HG03066 (cell line): Measurements from ENCODE around the gene MAP1LC3A.

Experiments used
- ATAC-seq: cut with Tn5 transposase; IDR thresholded peaks from one replicate; pipeline ENCODE4 v1.9.1; 2021; ENCODE audit warnings: low read depth; ENCODE audit not compliant: unreplicated experiment

The MAP1LC3A gene

GRCh38 chr20:34528921-34529297 is 29.6 kb upstream of the MAP1LC3A start:
- ATAC-seq: no peak

- ATAC-seq: no peak
Observed at GRCh38 chr20:34529742-34530141, 28.8 kb upstream of the MAP1LC3A start.

DNA sequence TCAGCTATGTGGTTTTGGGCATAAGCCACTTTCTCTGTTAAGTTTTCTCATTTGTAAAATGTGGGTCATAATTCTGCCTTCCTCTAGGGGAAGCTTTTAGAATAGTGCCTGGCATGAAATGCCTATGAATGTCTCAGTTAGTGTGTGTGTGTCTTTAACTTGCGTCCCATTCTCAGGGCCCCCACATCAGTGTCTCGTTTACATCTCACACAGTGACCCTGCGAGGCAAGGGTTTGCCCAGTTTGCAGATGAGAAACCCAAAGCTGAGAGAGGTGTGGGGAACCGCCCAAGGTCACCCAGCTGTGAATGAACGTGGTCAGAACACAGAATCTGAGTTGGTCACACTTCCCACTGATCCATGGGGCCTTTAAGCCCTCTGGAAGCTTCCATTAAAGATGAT is 28.2 kb upstream of the MAP1LC3A start:
- no peak for ATAC-seq

- ATAC-seq: no peak
Observed at GRCh38 chr20:34531608-34532265, 26.8 kb upstream of the MAP1LC3A start.

DNA sequence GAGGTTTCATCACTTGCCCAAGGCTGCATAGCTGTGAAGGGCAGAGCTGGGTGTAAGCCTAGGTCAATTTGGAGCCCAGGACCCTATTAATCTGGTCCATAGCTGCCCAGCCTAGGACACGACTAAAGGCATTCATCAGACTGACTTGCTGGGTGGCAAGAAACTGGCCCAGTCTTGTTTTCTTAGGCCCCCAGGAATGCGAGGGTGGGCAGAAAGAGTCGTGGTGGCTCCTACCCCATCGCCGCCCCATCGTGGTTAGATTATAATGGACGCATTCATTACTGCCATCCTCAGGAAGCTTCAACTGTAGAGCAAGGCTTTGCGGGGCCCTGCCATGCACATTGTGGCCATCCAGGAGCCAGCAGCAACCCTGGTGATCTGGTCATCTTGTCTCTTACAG is 26.2 kb upstream of the MAP1LC3A start:
- no peak for ATAC-seq

DNA sequence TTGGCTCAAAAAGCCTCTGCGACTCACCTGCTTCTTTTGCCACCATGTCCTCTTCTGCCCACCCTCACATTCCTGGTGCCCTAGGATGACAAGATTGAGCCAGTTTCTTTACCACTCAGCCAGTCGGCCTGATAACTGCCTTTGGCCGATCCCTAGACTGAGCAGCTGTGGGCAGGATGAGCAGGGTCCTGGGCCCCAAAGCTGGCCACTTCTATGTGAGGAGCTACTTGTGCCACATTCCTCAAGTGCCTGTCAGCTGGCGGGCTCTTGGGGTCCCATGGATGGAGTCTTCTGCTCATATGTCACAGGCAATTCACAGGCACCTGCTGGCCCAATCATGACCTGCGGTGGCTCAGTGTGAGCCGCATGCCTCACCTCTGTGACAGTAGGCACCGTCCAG is 25.8 kb upstream of the MAP1LC3A start:
- no peak for ATAC-seq

GRCh38 chr20:34534391-34535165 is 23.9 kb upstream of the MAP1LC3A start:
- no peak for ATAC-seq

GRCh38 chr20:34535301-34535840 is 23.1 kb upstream of the MAP1LC3A start:
- ATAC-seq: no peak

DNA sequence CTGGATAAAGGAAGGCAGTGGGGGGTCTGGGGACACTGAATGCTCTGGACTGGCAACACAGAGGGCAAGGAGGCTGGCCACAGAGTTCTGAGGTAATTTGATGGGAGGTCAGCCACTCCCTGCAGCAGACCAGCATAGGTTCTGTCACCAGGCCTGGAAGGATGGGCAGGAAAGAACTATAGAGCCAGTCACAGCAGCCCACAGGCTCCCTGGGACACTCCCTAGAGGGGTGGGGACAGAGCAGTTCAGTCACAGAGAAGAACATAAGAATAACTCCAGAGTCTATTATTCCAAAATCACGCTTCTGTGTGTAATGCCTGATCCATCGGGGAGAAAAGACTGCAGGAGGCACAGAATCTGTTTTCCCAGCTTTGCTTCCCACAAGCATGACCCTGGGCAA is 22.7 kb upstream of the MAP1LC3A start:
- no peak for ATAC-seq

DNA sequence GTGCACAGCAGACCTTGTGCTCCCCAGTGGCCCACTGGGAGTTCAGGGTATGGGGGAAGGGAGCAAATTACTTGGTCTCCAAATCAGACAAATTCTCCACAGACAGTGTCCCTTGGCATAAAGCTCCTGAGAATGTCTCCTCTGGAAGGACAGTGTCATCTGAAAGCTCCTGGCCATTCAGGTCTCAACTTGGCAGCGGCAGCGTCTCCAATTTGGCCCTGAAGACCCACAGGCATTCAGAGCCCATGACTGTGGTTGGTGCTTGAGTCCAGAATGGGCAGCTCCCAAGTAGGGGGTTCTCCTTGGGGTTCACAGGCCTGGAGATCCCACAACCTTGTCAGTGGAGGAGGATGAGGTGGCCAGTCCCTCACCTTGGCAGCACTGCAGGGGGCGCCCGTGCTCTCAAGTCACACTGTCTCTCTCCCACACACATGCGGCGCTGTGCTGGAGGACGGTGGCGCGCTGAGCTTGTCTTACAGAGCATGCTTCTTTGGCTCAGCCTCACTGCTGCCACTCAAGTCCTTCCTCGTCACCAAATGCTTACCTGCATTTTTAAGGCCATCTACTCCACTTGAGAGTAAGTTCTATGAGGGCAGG is 21.6 kb upstream of the MAP1LC3A start:
- ATAC-seq: no peak

DNA sequence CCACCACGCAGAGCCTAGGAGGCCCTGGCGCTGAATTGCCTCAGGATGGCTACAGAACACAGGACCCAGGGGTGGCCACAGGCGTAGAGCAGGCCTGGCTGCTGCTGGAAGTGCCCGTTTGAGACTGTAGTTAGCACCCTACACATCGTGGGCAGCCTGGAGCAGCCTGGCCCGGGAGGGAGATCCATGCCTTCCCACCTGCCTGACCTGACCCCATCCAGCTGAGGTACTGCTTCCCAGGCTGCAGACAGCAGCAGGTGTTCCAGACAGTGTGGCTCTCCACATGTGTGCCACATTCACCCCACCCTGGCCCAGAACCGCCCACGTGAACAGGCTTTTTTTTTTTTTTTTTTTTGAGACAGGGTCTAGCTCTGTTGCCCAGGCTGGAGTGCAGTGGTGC is 20.9 kb upstream of the MAP1LC3A start:
- no peak for ATAC-seq

GRCh38 chr20:34538671-34539123 is 19.8 kb upstream of the MAP1LC3A start:
- no peak for ATAC-seq

DNA sequence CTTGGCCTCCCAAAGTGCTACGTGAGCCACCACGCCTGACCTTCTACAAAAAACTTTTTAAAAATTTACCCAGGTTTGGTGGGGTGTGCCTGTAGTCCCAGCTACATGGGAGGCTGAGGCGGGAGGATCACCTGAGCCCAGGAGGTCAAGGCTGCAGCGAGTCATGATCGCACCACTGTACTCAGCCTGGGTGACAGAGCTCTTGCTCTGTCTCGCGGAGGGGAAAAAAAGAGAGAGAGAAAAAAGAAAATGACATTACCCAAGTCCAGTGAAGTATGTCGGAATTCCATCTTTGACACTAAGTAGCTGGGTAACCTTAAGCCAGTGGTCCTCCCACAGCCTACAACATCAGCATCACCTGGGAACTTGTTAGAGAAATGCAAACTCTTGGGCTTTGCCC is 18.8 kb upstream of the MAP1LC3A start:
- no peak for ATAC-seq

DNA sequence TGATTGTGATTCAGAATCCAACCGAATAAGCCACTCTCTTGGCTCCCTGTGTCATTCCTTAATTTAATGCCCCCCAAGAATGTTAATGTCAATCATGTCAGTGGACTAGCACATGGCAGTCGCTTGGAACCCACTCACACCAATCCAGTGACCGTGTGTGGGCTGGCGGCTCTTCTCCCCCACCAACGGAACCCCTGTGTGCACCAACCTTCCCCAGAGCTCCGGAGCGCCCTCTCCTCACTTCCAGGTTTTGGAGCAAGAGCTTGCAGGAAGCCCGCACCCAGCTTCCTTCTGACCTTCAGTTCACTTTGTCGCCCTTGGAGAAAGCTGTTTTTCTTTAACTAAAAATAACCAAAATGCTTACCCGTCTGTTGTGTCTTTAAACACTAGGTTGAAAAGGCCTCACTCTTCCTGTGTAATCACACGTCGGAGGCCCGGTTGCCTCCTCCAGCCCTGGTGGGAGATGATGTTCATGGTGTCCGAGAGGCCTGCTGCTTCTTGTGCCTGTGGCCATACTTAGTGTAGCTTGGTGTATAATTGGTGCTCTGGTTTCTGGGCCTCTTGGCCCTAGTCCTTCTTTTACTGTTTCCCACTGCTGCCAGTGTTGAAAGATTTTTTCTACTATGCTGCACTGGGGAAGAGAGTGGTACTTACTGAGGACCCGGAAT is 17.8 kb upstream of the MAP1LC3A start:
- no peak for ATAC-seq

DNA sequence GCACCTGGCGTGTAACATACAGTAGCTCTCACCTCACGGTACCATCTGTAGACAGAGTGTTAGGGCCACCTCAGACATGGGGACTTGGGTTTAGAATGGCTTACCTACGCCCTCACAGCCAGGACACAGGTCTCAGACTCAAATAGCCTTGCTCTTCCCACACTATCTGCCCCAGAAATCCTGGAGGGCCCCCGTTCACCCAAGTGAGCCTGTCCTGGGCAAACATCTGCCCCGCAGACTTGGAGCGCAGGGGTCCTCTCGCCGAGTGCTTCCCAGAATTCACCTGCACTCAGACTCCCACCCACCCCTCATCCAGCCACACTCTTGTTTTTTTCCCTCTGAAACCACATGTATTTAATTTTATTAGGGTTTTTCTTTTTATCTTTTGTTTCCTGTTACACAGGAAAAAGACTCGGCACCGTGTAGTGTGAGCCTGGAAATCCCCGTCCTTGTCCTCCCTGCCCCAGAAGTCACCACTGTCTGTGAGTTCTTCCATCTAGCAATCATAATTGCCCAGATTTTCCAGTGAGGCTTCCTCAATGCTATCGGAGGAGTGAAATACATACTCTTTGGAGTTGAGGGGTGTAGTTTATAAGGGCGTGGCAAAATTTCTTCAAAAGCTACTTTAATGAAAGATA is 17.1 kb upstream of the MAP1LC3A start:
- no peak for ATAC-seq

DNA sequence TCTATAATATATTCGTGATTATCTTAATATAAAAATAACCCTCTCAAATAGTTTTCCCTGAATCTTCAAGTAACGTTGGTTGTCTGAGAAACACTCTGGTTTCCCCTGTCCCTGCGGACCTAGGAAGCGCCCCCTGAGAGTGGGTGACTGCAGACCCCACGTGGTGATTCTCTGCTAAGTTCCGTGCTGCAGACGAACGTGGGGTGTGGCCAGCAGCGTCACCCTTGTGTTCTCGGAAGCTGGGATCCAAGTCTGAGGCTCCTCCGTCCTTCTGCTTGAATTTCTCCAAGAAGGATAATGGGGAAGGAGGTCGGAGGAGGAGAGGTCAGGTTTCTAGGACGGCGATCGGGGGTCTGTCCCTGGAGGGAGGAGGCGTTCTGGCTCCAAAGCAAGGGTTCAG is 16.6 kb upstream of the MAP1LC3A start:
- ATAC-seq: no peak

DNA sequence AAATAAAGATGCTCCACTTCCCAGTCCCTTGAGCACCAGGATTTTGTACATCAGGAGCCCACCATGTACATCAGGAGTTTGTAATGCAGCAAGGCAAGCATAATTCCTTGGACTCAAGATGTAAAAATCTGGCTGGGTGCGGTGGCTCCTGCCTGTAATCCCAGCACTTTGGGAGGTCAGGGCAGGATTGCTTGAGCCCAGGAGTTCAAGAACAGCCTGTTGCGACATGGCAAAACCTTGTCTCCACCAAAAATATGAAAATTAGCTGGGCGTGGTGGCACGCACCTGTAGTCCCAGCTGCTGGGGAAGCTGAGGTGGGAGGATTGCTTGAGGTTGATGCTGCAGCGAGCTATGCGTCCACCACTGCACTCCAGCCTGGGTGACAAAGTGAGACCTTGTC is 16.1 kb upstream of the MAP1LC3A start:
- ATAC-seq: no peak

- no peak for ATAC-seq
Observed at GRCh38 chr20:34543463-34544056, 15.0 kb upstream of the MAP1LC3A start.

DNA sequence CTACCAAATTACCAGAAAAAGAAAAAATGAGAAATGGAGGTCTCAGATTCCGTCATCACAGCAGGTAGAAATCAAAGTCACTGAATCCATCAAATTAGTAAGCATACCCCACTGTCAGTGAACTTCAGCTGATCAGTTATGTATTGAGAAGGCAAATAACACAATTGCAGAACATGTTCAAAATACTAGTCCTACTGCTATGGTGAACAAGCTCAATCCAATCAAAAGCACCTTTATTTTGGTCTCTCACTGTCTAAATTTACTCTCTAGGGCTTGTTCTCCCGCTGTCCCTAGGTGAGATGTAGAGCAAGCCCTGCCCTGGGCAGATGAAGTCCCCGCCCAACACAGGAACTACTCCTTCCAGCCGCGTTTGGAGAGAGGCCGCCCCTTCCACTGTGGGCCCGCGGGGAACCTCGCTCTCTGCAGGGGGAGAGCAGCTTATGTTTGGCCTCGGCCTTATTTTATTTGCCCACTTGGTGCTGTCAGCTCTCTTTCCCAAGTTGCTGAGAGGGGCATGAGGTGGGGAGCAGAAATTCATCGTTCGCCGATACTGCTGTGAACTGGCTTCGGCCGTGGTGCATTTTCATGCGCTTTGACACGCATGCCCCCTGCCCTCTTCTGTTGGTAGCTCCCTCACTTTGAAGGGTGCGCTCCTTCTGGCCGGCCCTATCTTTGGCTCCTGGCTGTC is 14.3 kb upstream of the MAP1LC3A start:
- no peak for ATAC-seq

DNA sequence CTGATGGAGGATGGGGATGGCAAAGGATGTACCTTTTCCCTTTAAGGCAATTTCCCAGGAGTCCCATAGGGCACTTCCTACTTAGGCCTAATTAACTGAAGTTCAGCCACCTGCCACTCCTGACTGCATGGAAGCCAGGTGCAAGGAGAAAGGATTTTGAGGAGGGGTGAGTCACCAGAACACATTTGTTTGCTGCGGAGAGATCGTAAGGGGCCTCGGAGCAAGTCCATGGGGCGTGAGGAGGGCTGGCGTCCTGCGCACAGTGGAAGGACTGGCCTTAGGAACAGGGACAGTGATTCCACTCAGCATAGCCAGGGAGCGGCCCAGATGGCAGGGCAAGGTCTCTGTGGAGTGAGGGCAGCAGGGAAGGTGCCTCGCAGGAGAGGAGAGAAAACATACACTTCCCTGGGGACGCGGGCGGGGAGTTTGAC is 11.8 kb upstream of the MAP1LC3A start:
- no peak for ATAC-seq
